NCI-H510A treated with DMSO at 0.1 percent for 48 hours (cell line): ENCODE measurements around the gene PRRT1.

Experiments
- DNase-seq: peaks from one replicate; lab custom pipeline; 2025; lab: John Stamatoyannopoulos, UW

The PRRT1 gene

DNA sequence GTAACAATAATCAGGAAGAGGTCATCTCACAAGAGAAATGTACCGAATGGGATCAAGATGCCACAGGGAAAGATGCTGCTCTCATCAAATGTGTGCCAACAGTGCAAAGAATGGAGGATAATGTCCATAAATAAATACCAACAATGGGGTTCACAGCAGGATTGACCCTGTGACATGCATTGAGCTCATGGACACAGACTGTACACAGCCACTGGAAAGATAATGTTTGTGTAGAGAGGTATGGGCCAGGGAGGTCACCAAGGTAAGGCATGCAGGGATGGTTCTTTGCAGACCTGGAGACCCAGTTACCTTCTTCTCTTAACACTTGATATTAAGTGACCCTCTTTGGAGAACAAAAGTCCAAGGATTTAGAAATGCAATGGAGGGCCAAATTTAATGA is 22.7 kb upstream of the PRRT1 start:
- DNase-seq, result no peak

DNA sequence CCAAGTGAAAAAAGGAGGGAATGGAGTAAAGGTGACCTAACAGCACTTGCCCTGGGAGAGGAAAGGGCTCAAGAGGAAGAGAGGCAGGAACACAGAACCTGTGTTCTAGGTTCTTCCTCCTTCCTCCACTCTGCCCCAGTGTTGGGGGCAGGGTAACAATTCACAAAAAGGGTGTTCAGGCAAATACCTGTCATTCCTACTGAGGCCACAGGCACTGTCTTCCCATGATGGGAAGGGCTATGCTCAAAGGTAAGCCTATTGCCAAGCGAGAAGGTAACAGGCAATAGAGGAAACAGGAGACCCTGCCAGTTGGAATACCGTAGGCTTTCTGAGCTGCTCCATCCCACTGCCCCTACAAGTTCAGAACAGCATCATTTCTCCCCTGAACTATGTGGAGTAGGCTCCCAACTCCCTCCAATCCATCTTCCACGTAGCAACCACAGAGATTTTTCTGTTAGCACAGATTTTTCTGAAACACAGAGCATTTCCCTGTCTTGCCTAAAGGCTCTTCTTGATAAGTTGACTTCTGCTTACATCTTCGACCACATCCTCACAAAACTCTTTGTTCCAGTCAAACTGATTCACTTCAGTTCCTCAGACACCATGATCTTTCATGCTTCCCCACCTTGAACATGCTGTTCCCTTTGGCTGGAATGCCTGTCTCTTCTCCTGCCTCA is 21.4 kb upstream of the PRRT1 start:
- no peak for DNase-seq

DNA sequence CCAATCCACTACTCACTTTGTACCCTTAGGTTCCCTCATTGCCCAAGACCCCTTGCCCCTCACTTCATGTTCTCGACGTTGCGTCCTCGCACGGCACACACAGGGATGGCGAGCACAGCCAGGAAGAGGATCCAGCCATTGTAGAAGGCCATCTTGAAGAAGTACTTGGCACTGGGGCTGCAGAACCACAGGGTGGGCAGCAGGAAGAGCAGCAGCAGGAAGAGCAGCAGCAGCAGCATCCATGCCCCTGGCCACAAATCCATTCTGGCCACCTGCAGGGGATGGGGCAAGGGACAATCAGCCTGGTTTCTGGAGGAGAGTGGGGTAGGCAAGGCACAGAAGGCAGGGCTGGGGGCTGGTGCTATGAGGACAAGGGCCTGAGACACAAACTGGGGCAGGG is 19.5 kb upstream of the PRRT1 start:
- no peak for DNase-seq

DNA sequence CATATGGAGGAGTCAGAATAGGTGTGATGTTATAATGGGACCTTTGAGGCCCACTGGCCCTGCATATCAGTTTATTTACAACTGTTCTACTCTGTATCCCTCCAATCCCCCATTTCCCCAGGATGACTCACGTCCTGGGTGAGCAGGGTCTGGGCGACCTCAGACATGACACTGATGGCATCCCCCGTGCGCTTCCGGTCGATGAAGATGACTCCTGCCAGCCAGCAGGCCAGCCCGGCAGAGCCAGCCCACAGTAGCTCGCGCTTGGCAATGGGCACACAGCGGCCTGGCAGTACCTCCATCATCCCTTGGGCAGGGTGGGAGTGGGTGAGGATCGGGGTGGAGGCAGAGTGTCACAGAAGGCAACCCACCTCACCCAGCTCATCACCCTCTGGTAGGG is 18.6 kb upstream of the PRRT1 start:
- no peak for DNase-seq

DNA sequence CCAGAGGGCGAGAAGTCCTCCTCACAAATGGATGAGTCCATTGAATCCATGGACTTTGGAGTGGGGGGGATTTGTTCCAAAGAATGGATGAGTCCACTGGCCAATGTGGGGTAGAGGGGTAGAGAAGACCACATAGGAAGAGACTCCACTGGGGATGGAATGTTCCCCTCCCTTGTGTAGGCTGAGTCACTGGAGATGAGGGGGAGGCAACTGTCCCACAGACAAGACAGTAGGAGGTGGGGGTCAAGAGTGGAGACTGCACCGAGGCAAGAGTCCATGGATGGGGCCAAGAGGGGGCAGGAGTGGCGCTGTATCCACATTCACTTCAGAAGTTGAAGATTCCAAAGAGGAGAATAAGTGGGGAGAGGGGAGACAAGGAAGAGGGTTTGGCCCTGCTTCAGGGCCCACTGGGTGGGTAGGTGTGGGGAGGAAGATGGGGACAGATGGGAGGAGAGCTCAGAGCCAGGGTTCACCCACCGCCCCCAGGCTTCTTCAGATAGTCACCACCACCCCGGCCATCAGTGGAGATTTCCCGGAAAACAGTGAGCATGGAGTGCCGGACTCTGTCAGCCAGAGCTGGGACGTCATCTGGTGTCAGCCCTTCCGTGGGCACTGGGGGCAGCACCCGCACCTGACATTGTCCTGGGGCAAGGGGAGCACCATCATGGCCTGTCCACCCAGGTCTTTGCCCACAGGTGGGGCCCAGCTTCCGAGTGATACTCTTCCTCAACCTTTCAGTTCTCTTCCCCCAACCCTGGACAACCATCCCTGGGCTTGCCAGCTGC is 17.3 kb upstream of the PRRT1 start:
- DNase-seq, result no peak

DNA sequence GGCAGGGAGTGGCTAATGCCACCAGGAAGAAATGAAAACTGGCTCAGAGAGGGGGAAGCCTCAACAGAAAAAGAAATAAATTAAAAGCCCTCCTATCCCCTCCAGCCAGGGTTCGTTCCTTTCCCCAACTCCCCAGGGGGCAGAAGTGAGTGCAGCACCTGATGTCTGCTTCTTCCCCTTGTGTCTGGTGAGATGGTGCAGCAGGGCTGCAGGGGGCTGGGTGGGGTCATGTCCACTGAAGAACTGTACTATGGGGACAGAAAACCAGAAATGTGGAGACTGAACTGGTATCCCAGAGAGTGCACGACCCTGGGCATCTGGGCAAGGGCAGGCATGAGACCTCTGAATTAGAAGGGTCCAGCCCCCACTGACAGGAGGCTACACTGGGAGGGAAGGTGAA is 16.6 kb upstream of the PRRT1 start:
- DNase-seq, result no peak

DNA sequence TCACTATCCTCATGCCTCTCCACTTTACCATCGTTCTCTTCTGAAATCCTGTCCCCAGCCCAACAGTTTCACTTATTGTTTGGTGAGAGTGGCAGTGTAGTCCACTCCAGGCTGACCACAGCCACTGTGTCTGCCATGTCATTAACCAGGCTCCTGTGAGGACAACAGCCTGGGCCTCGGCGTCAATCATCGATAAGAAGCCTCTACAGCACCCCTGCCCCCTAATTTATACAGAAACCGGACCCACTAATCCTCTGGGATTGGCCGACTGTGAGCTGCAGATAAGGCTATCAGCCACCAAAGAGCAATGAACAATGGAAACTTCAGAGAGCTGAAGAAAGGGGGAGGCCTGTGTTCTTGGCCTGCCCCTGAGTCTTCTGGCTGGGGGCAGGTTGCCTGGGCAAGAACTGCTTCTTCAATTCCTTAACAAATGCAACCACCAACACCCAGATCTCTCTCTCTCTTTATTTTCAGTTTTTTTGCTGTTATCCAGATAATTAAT is 16.1 kb upstream of the PRRT1 start:
- no peak for DNase-seq

DNA sequence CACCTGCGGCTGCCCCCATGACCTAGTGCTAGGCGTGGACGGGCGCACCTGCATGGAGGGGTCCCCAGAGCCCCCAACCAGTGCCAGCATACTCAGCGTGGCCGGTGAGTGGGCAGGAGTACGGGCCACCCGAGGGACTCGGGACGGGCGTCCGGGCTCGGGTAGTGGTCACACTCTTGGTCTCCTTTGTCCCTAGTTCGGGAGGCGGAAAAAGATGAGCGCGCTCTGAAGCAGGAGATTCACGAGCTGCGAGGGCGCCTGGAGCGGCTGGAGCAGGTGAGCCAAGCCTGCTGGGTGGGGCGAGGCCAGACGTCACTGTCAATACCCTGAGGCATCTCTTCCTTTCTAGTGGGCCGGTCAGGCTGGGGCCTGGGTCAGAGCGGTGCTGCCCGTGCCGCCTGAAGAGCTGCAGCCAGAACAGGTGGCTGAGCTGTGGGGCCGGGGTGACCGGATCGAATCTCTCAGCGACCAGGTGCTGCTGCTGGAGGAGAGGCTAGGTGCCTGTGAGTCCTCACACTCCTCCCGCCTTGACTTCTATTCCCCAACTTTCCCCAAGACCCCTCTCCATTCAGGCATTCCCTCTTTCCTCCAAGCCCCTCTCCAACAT is 15.5 kb upstream of the PRRT1 start:
- no peak for DNase-seq

DNA sequence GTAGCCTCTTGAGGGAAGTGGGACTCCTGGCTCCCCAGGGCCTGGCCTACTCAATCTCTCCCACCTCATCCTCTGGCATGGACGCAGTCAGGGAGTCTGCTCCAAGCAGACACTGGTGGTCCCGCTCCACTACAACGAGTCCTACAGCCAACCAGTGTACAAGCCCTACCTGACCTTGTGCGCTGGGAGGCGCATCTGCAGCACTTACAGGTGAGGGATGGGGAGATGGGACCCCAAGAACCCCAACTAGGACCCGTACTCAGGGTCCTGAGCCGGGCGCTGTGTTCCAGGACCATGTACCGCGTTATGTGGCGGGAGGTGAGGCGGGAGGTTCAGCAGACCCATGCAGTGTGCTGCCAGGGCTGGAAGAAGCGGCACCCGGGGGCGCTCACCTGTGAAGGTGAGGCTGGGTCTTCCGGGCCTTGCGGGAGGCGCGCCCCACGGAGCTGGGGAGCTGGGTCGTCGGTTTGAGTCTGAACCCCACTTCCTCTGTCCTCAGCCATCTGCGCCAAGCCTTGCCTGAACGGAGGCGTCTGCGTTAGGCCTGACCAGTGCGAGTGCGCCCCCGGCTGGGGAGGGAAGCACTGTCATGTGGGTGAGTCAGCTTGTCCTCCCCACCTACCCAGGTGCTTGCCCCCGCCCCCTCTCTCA is 14.8 kb upstream of the PRRT1 start:
- no peak for DNase-seq

DNA sequence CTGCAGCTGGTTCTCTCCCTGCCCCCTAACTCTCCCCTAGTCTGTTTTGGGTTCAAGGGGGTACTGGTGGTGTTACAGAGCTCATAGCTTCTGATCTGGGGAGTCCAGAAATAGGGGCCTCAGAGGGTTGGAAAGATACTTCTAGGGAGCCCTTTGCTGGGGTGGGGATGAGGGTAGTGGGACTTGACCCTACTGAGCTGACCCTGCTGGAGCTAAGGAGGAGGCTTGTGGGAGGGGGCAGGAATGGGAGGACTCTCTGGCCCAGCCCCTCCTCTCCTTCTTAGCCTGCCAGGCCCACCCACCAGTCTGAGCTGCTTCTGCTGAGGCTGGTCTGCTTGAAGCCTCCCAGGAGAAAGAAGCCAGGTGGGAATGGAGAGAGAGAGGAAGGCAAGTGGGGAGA is 12.6 kb upstream of the PRRT1 start, which contains the start of gene EGFL8:
TSS of gene EGFL8 (plus strand) at position 301 of the 400 bp plus-strand sequence. CDS start 1,571 bp downstream, outside the sequence.
- DNase-seq, result no peak

DNA sequence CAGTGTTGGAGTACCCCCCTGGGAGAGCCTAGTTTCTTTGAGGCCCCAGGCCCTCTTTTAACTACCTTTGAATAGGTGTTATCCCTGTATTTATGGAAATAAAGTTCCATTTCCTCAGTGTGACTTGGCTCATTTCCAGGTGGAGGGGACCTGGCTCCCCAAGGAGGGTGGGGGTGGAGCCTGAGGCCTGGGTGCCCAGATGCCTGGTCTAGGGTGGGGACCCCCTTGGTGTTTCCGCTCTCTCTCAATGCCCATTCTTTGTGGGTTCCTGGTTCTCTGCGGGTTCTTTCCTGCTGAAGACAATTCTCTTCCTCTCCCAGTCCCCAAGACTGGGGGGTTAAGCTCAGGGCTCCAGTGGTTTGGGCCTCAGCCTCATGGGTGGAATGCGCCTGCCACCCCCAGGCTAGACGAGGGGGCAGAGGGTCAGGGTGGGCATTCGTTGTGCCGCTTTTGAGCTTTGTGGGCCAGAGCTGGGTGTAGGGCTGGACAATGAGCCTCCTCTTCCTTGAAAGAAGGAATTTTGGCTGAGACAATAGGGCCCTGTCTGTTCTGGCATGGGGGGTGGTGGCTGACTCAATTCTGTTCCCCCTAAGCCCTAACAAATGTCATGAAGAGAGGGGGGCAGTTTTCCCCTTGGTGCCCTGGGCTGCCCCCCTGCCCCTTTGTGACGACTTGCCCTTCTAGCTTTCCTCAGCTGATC is 12.0 kb upstream of the PRRT1 start:
- DNase-seq, result no peak

DNA sequence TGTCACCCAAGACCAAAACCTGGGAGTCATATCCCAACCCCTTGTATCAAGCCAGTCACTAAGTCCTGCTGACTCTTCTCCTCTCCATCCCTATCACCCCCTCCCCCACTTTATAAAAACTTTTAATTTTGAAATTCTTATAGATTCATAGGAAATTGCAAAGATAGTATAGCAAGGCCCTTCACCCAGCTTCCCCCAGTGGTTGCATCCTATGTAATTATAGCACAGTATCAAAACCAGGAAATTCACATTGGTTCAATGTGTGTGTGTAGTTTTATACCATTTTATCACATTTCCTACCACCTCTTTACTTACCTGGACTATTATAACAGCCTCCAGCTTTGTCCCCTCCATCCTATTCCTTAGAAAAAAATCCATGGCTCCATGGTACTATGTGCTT is 6.3 kb upstream of the PRRT1 start:
- DNase-seq, result no peak

DNA sequence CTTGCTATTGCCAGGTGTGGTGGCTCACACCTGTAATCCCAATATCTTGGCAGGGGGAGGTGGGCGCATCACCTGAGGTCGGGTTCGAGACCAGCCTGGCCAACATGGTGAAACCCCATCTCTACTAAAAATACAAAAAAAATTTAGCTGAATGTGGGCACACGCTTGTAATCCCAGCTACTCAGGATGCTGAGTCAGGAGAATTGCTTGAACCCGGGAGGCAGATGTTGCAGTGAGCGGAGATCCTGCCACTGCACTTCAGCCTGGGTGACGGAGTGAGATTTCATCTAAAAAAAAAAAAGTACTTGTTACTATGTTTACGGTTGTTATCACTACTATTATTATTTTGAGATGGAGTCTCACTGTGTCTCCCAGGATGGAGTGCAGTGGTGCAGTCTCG is 5.2 kb upstream of the PRRT1 start:
- no peak for DNase-seq

DNA sequence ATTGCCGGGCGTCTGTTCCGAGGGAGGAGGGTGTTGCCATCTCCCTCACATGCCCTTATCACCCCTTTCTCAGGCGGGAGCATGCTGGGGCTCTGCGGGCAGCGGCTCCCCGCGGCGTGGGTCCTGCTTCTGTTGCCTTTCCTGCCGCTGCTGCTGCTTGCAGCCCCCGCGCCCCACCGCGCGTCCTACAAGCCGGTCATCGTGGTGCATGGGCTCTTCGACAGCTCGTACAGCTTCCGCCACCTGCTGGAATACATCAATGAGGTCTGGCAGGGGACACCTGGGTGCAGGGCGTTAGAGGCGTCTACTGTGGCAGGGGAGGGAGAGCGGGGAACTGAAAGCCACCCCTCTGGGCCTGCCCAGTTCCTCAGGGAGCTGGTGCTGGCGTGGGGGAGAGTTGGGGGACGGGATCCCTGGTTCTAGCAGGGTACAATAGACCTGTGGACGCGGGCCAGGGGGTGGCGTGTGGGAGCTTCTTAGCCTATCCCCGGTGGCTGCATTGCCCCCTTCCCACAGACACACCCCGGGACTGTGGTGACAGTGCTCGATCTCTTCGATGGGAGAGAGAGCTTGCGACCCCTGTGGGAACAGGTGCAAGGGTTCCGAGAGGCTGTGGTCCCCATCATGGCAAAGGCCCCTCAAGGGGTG is 2.9 kb upstream of the PRRT1 start:
- DNase-seq, result peak; percentile 81

DNA sequence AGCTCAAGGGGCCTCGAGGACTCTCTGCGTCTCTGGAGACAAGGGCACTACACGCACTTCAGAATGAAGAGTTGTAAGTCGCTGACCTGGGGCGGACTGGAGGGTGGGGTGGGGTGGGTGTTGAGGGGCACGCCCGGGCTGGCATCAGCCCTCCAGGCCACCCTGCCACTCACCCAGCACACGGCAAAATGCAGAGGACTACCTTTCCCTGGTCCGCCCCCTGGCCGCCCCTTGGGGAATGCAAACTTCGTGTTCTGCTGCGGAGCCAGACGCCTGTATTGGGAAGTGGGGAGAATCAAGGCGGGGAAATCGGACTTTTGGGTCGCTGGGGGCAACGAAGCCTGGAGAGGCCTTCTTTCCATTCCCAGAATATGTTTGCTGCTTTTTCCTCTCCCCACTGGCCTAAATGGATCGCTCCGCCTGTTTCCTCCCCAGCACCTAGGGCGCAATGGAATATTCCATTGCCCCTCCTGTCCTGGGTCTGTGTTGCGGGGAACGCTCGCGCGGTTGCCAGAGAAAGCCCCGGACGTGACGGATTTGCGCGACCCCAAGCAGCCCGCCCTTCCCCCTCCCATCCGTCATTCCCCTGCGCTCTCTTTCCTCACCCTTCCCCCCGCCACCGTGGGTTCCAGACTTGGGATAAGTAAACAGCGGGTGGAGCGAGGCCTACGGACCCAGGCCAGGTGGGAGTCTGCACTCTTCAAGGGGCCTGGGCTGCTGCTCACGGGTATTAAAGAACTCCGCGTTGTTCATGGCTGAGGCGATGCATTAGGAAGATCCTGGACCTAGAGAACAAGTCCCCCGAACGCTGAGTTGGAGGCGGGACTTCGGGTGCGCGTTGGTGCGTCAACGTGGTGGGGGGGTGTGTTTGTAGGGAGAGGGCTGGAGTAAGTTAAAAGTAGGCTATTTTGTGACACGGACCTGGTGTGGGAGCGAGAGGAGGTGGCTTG is 2.1 kb upstream of the PRRT1 start, which contains the start of gene PPT2:
TSS of gene PPT2 (plus strand) at position 578 of the 950 bp plus-strand sequence. CDS start 454 bp downstream, outside the sequence.
- peak; percentile 83 for DNase-seq

DNA sequence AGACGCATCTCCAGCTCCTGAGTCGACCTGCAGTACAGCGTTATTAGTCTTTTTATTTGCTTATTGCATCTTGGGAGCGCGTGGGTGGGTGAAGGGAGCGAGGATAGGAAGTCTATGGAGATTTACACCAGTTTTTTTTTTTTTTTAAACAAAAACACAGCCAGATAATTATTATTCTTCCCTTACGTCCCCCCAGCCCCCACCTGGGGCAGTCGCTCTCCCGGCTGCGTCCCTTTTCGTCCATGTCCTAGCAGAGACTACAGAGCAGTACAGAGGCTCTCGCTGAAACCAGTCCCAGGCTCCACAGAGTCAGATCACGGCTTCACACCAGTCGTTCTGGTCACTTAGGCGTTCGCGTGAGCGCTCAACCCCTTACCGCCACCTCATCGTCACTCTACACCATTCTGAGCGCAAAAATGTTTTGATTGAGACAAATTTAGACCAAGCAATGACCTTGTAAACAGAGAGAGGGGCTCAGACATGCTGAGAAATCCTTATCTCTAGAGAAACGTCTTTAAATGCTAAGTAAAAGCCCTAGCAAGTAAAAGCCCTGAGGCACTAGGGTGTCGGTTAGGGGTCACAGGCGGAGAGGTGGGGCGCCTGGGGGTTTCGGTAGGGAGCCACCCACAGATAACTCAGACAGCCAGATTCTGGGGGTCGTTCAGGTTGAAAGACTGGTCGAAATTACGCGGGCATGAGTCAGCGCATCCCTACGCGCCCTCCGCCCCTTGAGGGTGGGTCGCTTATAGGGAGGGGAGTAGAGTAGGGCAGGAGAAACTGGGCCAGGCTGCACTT is 1.2 kb upstream of the PRRT1 start:
- no peak for DNase-seq

DNA sequence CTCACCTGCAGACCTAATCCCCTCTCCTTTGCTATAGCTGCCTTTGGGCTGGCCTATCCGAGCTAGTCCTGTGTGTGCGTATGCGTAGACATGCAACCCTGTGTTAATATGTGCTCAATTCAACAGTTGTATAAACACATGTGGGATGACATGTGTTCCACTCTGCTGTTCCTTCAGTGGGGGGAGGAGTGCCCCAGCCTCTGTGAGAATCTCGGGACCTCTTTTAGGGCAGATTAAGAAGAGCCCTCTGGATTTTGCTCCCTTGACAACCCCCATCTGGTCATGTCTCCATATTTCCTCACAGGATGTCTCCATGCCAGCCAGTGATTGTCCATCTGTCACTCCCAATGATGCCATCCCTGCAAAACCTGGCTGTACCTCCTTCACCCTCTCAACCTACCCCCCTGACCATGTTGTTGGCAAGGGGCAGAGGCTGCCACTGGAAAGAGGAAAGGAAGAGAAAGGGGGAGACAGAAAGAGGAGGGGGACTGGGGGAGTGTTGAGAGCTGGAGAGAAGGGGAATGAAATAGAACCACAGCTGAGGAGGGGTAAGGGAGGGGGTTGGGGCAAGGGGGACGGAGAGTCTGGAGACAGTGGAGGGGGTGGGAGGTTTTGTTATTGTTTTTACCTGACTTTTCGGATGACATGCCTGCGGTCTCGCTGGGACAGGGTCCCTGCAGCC is 417 bp downstream of the PRRT1 start:
- no peak for DNase-seq
